ELF-1 (cell line): Measurements from ENCODE around the gene TENM3.

Source experiments
- DNase-seq: peaks from one replicate; pipeline ENCODE4 v3.0.0-alpha.2; 2016; ENCODE audit warnings: low read depth, low spot score

The TENM3 gene

GRCh38 chr4:182679533-182679932 lies 436.3 kb downstream of the TENM3 start:
- no peak for DNase-seq

DNA sequence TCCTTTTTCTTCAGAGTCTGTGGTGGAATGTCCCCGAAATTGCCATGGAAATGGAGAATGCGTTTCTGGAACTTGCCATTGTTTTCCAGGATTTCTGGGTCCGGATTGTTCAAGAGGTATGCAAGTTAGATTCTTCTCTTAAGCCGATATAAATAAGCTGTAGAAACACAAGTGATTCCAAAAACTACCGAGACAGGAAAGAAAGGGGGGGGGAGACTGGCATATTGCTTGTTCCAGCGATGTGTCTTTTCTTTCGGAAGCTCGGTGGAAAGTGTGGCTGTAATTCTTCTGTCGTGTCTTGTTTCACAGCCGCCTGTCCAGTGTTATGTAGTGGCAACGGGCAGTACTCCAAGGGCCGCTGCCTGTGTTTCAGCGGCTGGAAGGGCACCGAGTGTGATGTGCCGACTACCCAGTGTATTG lies 437.0 kb downstream of the TENM3 start:
- DNase-seq, result no peak

DNA sequence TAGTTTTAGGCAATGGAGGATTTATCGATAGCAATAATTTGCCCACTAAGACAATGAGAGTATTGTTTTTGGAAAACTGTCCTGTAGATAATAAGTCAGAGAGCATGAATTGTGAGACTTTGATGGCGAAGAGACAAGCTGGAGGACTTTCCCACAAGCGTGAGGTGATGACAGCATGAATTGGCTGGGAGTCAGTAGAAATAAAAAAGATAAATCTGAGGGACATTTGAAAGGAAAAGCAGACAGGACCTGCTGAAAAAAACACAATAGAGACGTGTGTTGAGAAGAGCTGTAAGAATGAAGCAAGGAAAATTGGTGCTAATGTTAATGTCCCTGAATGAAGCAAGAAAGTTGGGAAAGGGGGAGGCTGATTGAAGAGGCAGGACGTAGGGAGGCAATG lies 440.5 kb downstream of the TENM3 start:
- no peak for DNase-seq

DNA sequence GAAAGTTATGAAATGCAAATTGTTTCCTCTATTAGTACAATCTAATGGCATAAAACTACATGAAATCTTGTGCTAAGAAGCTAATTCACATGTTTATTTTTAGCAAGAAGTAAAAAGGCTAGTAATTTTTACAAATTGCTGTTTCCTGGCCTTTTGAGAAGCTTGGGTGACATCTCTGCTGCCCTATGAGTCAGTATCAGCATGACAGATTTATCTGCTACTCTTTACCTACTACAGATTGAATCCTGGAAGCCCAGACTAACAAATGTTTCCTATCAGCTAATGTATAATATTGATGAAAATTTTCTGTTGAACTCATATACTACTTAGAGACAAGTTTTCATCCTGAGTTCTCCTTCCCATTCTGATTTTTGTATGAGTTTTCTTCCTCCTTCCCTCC lies 441.6 kb downstream of the TENM3 start:
- no peak for DNase-seq

GRCh38 chr4:182688081-182688480 lies 444.9 kb downstream of the TENM3 start:
- DNase-seq, result peak; percentile 40

DNA sequence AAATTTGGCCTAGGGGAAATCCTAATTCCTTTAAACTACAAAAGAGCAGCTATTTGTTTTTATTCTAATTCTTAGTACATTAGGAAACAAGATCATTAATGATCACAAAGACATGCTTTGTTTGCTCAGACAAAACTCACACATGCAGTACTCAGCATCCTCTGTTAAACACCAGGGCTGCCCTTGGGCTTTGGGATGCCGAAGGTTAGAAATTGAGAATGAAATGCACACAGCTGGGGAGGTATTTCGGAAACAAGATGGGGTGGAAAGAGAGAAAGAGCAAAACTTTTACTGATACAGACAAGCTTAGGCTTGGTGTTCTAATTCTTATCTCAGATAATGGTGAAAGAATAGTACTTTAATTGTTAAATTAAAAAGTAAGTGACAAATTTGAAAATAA lies 451.3 kb downstream of the TENM3 start:
- no peak for DNase-seq

- DNase-seq, result no peak
Measured at GRCh38 chr4:182695009-182695408, 451.8 kb downstream of the TENM3 start.

- no peak for DNase-seq
Measured at GRCh38 chr4:182695842-182696241, 452.6 kb downstream of the TENM3 start.

- no peak for DNase-seq
Measured at GRCh38 chr4:182697094-182697493, 453.9 kb downstream of the TENM3 start.

- DNase-seq, result no peak
Measured at GRCh38 chr4:182698212-182698611, 455.0 kb downstream of the TENM3 start.

- no peak for DNase-seq
Measured at GRCh38 chr4:182699201-182699600, 456.0 kb downstream of the TENM3 start.

- DNase-seq, result no peak
Measured at GRCh38 chr4:182699795-182700194, 456.6 kb downstream of the TENM3 start.

- DNase-seq, result no peak
Measured at GRCh38 chr4:182700362-182701160, 457.4 kb downstream of the TENM3 start.

DNA sequence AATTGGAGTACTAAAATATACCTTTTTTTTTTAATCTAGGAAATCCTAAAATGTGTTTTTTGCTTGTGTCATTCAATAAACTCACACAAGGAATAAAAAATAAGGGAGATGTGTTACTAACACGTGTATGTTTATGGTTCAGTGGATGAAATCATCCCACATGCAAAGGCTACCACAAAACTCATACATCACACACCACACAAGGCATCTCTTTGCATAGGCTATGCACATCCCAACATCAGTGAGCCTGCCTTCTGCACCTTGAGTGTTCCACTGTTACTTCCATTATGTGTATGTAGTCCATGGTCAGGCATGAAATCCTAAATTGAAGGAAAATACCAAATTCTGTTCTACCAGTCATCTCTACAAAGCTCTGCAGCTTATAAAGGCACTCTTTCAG lies 460.9 kb downstream of the TENM3 start:
- DNase-seq, result no peak

DNA sequence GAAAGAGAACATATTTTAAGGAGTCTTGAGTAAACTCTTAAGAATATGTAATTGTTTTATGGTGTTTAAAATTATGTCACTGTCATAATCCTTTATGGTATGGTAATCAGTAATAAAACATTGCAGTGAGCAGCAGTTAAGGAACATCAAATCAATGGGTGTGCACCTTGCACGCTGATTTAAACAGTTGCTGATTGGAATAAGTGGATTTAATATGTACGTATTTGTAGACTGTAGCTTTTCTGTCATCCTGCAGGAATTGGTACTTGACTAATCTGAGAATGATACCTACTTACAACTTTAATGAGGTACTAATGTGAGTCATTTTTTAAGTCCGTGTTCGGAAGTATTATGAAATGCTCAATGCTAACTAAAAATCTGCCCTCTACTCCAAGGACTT lies 461.7 kb downstream of the TENM3 start:
- DNase-seq, result no peak

DNA sequence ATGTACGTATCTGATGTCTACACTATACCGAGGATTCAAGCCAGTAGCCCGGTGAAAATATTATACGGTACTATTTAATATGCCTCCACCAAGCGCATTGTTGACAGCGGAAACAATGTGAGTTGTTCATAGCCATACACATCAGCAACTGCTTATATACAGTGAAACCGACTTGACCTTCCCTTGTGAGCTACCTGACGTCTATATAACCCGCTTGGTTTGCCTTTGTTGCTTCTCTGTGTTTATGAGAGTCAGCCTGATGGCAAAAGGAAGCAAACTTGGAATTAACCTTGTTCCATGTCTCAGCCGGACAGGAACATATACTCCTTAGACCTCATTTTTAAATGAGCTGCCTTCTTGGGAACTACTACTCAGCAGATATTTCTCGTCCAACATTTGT lies 462.2 kb downstream of the TENM3 start:
- no peak for DNase-seq

- DNase-seq, result no peak
Measured at GRCh38 chr4:182711211-182711610, 468.0 kb downstream of the TENM3 start.

DNA sequence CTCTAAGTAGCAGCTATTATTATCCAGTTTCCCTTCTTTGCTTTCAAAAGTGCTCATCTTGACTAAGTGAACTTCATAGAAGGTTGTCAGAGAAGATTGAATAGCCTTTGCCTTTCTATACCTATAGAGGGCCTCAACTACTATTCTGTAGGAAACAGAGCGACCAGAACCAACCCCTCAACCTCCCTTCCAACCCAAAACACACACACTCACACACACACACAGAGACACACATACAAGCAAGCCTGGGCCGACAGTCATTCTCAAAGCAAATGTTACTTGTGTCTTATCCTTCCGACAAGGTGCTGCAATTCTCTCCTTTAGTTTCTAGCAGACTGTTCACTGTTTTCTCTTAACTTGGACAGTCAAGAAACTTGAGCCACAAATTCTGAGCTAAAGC lies 472.3 kb downstream of the TENM3 start:
- DNase-seq, result peak; percentile 15

- no peak for DNase-seq
Measured at GRCh38 chr4:182716192-182716591, 473.0 kb downstream of the TENM3 start.

DNA sequence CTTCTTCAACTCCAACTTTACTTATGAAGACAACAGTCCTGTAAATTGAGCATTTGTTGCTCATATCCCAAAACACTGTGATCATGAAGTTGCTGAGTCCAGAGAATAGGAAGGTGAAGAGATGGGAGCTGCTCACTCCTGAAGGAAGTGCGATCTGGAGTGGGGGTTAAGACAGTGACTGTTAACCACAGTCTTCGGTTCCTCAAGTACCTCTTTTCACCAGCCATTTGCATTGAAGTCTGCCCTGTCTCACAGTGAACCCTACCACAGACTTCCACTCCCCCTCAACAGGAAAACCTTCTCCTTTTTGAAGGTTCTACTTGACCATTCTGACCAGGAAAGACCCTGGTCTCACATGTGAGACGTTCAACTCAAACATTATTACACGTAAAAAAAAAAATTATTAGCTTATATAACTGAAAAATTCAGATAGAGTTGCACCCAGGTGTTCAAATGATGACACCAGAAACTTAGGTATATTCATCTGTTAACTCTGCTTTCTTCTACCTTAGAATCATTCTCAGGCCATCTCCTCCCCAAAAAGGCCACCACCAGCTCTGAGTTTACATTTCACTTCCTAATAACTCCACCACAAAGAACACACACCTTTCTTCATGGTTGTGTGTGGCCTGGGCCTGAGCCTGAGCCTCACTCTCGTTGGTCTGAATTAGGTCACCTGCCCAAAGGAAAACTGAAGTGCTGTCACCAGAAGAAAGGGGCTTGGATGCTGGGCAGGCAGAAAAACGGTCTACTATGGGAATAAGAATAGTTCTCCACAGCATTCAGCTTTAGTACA lies 474.8 kb downstream of the TENM3 start:
- DNase-seq, result no peak

- no peak for DNase-seq
Measured at GRCh38 chr4:182724414-182724813, 481.2 kb downstream of the TENM3 start.

DNA sequence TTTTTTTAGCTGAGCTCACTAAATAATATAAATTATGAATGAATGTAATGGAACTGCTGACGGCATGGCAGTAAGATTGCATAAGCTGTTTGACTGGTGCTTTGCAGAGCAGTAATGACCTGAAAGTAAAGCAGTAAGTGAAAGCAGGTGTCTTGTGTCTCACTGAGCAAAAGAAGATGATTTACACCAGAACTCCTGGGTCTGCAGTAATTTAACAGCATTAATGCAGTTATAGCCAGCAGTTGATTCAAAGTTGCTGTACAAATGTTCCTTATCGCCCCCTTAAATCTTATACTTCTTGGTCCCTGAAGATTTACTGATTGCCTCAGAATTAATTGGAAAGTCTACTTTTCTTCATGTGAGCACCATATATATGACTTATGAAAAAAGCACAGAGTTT lies 486.3 kb downstream of the TENM3 start:
- DNase-seq, result no peak

GRCh38 chr4:182730791-182731190 lies 487.6 kb downstream of the TENM3 start:
- DNase-seq, result no peak
